ENCODE results near the gene MSANTD3.
A peak's percentile ranks its signal among the peaks of the same experiment; 100 is the strongest.

Gene MSANTD3

GRCh38 chr9:100441911-100442361, 15.0 kb downstream of the MSANTD3 start:
- TF ChIP-seq POLR2A (IDR thresholded peaks at IDR 0.05; ENCODE audit: low read depth, low read length) = no peak
- FAIRE-seq = no peak
- no peak for DNase-seq (ENCODE audit: insufficient read length, low spot score)

DNA sequence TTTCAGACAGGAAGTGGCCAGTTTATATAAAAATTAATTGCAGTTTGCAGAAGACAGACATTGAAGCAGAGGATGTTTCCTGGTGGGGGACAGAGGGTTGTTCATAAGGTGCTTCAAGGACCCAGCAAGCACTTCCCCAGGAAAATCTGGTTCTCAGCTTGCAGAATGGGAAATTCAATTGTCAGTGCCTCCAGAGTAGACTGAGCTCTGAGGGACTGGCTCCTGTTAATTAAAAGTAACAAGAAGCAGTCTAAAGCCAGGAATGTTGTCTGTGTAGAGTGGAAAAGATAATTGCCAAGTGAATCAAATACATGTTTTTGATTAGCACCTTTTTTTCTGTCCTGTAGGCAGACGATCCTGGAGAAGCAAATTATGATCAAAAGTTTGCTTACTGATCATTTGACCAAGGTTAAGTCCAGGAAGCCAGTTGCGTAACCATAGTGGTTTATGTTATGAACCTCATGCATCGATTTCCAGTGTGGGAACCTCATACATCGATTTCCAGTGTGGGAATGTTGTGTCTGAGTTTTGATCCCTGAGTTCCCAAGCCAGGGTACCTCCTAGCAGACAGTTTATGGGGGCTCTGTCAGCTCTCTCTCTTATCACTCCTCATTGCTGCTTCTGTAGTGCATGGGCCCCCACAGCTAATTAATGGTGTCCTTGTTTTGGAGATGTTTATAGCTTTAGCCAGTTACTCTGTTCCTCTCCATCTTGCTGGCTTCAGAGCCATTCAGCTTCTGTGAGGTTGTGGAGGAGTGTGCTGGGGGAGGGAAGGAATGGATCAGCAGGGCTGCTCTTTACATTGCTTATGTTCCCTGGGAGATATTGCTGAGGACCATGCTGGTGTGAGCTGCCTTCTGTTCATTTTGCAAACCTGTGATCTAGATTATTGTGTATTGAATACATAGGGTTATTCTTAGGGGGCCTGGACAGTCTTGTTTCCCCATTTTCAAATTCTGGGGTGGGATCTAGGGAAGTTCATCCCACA, 17.1 kb downstream of the MSANTD3 start:
- no peak for FAIRE-seq
- no peak for TF ChIP-seq POLR2A (IDR thresholded peaks at IDR 0.05; ENCODE audit: low read depth, low read length)
- no peak for DNase-seq (ENCODE audit: insufficient read length, low spot score)

DNA sequence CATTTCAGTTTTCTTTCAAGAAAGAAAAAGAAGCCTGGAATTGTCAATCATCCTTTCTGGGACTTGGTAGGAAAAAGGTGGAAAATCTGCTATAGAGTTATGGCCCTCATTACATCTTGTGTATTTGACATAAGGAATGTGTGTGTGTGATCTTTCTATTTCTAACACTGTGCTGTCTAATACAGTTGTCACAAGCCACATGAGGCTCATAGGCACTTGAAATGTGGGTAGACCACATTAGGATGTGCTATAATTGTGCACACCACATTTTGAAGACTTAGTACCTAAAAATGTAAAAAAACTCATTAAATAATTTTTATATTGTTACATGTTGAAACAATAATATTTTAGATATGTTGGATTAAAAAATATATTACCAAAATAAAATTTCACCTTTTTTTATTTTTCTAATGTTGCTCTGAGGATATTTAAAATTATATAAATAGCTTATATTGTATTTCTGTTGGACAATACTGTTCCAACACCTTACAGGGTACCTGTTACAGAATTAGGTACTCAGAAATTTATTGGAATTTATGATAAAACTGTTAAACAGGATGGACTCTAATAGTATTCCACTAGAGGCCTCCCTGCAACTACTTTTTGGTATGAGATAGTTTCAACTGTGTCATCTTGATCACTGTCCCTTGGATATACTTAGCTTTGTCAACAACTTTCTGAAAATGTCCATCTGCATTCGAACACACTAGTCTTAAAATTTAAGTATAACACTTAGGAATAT, 18.4 kb downstream of the MSANTD3 start:
- FAIRE-seq (no peak), DNase-seq (ENCODE audit: insufficient read length, low spot score) (no peak)
- TF ChIP-seq POLR2A (IDR thresholded peaks at IDR 0.05; ENCODE audit: low read depth, low read length) = no peak

GRCh38 chr9:100445903-100446549, 19.1 kb downstream of the MSANTD3 start:
- DNase-seq (ENCODE audit: insufficient read length, low spot score) (no peak), FAIRE-seq (no peak)
- no peak for TF ChIP-seq POLR2A (IDR thresholded peaks at IDR 0.05; ENCODE audit: low read depth, low read length)

GRCh38 chr9:100447041-100447440, 20.1 kb downstream of the MSANTD3 start:
- no peak for TF ChIP-seq POLR2A (IDR thresholded peaks at IDR 0.05; ENCODE audit: low read depth, low read length)
- DNase-seq (ENCODE audit: insufficient read length, low spot score) (no peak), FAIRE-seq (no peak)

DNA sequence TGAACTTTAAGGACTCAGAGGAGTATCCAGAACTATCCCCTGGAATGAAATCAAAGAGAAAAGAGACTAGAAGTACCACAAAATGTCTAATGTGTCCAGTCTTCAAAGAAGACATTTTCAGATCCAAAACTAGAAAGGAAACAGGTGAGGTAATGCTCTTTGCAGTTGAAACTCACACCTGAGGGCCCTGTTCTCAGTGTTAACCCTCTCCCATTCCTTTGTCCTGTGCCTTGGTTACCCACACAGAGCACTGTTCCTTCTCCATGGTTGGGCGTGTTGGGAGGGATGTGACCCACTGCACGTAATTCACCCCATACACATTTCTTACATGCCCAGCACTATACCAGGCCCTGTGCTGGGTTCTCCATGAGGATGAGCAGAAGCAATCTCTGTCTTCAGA, 21.3 kb downstream of the MSANTD3 start:
- no peak for DNase-seq (ENCODE audit: insufficient read length, low spot score)
- no peak for TF ChIP-seq POLR2A (IDR thresholded peaks at IDR 0.05; ENCODE audit: low read depth, low read length)
- no peak for FAIRE-seq

- TF ChIP-seq POLR2A (IDR thresholded peaks at IDR 0.05; ENCODE audit: low read depth, low read length) = no peak
- no peak for DNase-seq (ENCODE audit: insufficient read length, low spot score)
- no peak for FAIRE-seq
Measured at GRCh38 chr9:100449420-100449819, 22.5 kb downstream of the MSANTD3 start.

DNA sequence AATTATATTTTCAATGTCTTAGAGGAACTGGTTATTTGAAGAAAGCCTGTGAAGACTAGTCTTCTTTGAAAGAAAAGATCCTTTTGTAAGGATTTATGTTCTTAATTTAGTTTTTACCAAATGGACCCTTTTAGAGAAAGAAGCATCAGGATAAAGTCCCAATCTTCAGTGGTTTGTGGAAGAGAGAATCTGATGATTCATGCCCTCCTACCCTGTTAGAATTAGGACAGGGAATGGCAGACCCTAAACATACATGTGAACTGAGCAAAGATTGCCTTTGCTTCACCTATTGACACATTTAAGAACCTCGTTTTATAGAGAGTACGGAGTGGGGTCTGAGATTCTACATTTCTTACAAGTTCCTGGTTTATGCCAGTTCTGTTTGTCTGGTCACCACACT, 26.0 kb downstream of the MSANTD3 start:
- FAIRE-seq (no peak), DNase-seq (ENCODE audit: insufficient read length, low spot score) (no peak)
- no peak for TF ChIP-seq POLR2A (IDR thresholded peaks at IDR 0.05; ENCODE audit: low read depth, low read length)

GRCh38 chr9:100455470-100455869, 28.5 kb downstream of the MSANTD3 start:
- TF ChIP-seq POLR2A (IDR thresholded peaks at IDR 0.05; ENCODE audit: low read depth, low read length) = no peak
- FAIRE-seq = peak; percentile 23
- no peak for DNase-seq (ENCODE audit: insufficient read length, low spot score)

DNA sequence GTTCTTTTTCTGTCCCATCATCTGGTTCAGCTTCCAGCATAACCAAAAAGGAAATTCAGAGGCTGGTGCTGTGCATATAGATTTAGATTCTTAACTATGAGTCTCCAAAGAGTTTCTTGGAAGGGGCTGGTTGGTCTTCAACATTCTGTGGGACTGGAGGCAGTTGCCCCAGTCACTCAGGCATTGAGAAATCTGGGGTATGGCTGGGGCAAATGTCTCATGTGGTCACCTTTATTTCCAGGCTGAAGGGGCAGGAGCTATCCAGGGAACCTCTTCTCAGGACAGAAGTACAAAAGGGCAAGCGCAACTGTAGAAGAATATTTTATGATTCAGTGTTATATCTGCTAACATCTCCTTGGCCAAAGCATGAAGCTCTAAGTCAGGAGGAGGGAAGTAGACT, 30.6 kb downstream of the MSANTD3 start:
- no peak for TF ChIP-seq POLR2A (IDR thresholded peaks at IDR 0.05; ENCODE audit: low read depth, low read length)
- DNase-seq (ENCODE audit: insufficient read length, low spot score) (no peak), FAIRE-seq (no peak)

DNA sequence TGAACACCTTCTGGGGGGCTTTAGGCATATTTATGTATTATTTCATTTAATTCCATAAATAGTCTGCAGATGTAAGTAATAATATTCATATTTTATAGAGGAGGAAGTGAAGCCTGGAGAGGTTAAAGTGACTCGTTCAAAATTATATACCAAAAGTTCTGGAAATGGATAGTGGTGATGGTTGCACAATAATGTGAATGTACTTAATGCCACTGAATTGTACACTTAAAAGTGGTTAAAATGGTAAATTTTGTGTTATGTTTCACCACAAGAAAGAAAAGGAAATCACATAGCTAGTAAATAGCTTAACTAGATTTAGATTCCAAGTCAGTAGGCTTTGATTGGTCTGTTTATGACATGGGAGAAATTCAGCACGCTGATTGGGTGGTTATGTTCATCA, 33.0 kb downstream of the MSANTD3 start:
- no peak for DNase-seq (ENCODE audit: insufficient read length, low spot score)
- no peak for TF ChIP-seq POLR2A (IDR thresholded peaks at IDR 0.05; ENCODE audit: low read depth, low read length)
- FAIRE-seq = no peak

- no peak for TF ChIP-seq POLR2A (IDR thresholded peaks at IDR 0.05; ENCODE audit: low read depth, low read length)
- FAIRE-seq (peak; percentile 52), DNase-seq (ENCODE audit: insufficient read length, low spot score) (no peak)
Measured at GRCh38 chr9:100465274-100465673, 38.3 kb downstream of the MSANTD3 start.

DNA sequence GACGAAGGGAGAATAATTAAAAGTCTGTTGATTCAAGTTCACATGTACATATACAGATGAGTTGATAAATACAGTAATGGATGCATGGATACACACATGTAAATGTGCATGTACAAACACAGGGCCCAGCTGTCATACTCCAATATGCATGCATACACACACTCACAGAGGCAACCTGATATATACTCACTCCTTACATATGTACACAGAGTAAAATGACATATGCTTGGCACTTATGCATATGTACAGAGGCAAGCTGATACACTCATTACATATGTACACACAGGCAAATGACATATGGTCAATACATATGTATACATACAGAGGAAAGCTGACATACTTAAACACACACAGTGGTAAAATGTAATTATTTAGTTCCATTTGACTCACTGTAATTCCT, 38.8 kb downstream of the MSANTD3 start:
- DNase-seq (ENCODE audit: insufficient read length, low spot score) (no peak), FAIRE-seq (peak; percentile 82)
- no peak for TF ChIP-seq POLR2A (IDR thresholded peaks at IDR 0.05; ENCODE audit: low read depth, low read length)
